GM18909 (cell line): ENCODE measurements around the gene ADISSP.

Experiments
- ATAC-seq: cut with Tn5 transposase; IDR thresholded peaks from one replicate; pipeline ENCODE4 v1.9.1; 2021; ENCODE audit warnings: mild to moderate bottlenecking; ENCODE audit not compliant: unreplicated experiment, poor library complexity

The ADISSP gene

GRCh38 chr20:3757268-3757667 lies 10.3 kb downstream of the ADISSP start:
- no peak for ATAC-seq

DNA sequence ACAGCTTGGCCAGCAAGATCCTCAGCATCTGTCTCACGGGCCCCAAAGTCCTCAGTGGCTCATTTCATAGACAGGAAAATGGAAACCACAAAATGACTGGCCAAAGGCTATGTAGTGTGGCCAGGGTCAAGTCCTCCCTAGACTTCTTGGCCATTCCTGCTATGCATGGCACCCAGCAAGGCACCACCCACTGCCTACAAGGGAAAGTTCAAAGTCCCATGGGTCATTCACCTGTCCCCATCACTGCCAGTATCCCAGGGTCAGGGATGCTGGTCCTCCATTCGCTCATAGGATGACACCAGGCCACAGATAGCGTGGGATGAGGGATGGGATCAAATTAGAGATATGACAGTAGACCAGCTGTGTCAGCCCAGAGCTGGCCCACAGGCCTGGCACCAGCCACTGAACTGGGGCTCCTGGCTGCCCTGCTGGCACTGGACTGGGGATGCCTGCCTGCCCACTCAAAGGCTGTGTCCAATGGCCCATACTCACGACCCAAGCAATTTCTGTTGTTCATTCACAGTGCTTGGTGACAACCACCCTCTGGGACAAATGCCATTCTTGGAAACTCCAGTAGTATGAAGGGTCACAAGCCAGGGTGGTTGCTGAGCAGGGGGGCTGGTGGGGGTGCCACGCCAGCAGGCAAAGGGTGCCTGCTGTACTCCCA lies 11.6 kb downstream of the ADISSP start:
- ATAC-seq: no peak

DNA sequence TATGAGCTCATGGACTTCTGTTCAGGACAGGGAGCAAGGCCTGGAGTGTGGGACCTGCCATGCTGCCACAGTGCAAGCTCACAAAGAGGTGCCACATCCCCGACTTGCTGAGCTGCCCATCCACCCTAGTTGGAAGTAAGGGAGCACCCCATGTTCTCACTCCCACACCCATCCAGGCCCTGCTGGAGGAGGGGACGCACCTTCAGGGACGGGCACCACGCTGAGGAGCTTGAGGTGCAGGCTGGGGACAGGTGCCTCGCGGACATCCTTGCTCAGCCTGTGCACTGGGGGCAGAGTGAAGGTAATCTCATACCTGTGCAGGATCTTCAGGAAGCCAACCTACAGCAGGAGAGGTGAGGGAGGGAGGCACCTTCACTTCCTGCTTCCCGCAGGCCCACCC lies 12.3 kb downstream of the ADISSP start:
- ATAC-seq: no peak

GRCh38 chr20:3754276-3754630 lies 13.3 kb downstream of the ADISSP start:
- ATAC-seq: no peak

GRCh38 chr20:3753501-3754275 lies 13.9 kb downstream of the ADISSP start:
- no peak for ATAC-seq

- no peak for ATAC-seq
Measured at GRCh38 chr20:3753098-3753497, 14.5 kb downstream of the ADISSP start.

DNA sequence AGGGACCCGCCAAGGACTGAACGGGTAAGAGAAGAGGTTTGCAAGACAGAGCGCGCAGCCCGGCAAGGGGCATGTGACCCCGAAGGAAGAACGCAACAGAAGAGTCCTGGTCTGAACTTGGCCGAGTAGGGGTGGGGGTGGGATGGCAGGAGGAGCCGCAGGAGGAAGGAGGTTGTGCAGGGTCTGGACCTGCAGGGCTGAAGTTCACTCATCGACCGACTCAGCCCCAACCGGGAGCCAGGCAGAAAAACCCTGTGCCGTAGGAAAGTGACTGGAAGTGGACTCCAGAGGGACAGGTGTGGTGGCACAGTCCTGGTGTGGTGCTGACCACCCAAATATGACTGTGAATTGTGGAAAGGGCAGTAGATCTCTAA lies 15.2 kb downstream of the ADISSP start:
- no peak for ATAC-seq

DNA sequence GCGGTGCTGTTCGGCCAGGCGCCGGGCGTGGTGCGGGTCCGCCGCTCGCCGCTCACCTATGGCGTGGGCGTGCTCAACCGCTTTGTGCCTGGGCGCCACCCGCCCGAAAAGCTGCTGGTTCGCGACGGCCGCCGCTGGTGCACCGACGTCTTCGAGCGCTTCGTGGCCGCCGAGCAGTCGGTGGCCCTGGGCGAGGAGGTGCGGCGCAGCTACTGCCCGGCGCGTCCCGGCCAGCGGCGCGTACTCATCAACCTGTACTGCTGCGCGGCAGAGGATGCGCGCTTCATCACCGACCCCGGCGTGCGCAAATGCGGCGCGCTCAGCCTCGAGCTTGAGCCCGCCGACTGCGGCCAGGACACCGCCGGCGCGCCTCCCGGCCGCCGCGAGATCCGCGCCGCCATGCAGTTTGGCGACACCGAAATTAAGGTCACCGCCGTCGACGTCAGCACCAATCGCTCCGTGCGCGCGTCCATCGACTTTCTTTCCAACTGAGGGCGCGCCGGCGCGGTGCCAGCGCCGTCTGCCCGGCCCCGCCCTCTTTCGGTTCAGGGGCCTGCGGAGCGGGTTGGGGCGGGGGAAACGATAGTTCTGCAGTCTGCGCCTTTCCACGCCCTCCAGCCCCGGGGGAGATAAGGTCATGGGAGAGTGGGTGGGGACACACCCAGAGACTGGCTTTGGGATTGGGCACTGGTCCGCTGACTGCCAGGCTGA lies 15.7 kb downstream of the ADISSP start:
- ATAC-seq: no peak

DNA sequence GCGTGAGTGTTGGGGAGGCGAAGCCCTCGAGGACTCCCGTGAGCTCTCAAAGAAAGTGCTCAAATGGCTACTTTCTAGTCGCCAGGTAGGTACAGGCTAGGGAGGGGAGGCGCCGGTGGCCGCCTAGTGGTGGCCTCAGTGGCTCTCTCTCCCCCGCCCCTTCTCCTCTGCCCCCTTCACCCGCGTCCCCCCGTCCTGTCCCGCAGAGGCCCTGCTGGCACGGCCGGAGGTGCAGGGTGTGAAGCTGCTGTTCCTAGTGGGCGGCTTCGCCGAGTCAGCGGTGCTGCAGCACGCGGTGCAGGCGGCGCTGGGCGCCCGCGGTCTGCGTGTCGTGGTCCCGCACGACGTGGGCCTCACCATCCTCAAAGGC lies 16.3 kb downstream of the ADISSP start:
- ATAC-seq: no peak

- ATAC-seq: no peak
Measured at GRCh38 chr20:3749689-3750531, 17.6 kb downstream of the ADISSP start.

DNA sequence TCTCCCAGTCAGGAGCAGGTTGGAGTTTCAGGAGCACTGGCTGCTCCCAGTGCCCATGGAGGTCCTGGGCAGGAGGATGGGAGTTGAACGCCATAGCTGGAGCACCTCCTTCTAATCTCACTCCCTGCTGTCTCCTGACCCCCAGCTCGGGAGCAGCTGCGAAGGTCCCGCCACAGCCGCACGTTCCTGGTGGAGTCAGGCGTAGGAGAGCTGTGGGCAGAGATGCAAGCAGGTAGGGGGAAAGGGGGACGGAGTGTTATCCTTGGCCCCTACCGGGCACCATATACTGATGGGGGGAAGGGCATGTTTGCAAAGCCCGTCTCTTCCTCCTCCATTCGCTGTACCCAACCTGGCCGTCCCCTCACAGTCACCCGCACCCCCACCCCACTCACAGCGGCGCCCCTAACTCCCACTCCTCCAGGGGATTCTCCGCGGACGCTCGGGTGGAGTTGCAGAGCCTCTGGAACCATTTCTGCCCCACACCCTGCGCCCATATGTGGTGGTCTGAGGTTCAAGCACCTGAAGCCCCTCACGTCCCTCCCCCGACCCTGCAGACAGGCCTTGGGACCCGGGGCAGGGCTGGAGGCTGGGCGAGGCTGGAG lies 18.4 kb downstream of the ADISSP start:
- no peak for ATAC-seq

DNA sequence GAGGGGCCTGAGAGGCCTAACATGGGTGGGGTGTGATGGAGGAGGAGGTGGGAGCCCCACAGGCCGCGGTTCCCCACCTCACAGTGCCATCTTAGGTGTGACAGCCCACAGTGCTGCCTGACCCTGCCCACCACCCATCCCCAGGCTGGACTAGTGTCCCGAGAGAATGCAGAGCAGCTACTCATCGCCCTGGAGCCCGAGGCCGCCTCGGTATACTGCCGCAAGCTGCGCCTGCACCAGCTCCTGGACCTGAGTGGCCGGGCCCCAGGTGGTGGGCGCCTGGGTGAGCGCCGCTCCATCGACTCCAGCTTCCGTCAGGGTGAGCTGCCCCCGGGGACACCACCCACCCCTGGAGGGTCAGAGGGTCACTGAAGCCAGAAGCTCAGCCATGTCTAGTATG lies 19.5 kb downstream of the ADISSP start:
- no peak for ATAC-seq

GRCh38 chr20:3747471-3747870 lies 20.1 kb downstream of the ADISSP start:
- ATAC-seq: no peak

DNA sequence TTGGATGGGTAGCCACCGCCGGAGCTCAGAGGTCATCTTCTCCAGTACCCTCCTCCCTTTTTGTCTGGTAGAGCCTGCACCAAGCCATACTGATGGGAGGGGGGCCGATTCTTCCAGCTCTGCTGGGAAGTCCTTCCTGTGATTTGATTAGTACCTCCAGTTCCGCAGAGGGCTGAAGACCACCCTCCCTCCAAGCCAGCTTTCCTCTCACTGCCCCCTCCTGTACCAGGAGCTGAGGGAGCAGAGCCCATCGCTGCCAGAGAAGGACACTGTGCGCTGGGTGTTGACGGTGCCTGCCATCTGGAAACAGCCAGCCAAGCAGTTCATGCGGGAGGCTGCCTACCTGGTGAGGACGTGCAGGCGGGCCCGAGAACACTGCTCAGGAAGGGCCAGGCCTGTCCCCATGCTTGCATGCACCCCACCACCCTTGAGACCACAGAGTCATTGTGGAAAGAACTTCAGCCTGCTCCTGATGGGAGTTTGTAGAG lies 21.8 kb downstream of the ADISSP start:
- no peak for ATAC-seq

DNA sequence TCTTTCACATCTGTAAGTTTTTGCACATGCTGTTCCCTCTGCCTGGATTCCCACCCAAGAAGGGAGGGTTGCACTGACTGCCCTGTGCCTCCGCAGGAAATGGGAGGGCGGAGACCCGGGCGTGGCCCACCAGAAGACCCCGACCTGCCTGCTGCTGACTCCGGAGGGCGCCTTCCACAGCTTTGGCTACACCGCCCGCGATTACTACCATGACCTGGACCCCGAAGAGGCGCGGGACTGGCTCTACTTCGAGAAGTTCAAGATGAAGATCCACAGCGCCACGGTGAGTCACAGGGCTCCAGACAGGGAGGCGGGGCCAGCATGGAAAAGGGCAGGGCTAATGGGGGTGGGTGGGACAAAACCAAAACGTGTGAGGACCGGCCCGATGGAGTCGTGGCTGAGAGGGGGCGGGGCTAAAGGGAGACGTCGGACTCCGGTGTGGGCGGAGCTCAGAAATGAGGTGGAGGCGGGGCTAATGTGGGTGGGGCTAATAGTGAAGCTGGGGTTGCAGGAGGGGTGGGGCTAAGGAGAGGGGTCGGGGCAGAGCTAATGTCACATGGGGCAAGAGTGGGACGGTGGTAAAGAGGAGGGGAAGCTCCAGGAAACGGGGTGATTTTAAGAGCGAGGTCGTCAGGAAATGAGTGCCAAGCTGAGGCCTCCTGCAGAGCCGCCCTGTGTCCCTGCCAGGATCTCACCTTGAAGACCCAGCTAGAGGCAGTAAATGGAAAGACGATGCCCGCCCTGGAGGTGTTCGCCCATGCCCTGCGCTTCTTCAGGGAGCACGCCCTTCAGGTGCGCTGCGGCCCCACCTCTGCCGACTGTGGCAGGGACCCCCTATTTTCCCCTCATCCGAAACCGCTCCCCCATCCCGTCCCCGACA lies 22.5 kb downstream of the ADISSP start:
- no peak for ATAC-seq

- ATAC-seq: no peak
Measured at GRCh38 chr20:3744037-3744436, 23.5 kb downstream of the ADISSP start.

GRCh38 chr20:3743251-3743650 lies 24.3 kb downstream of the ADISSP start:
- no peak for ATAC-seq

GRCh38 chr20:3741836-3742458 lies 25.6 kb downstream of the ADISSP start:
- no peak for ATAC-seq
